GM12874 (cell line): Measurements from ENCODE around the gene PLCD1.

Experiments used
- TF ChIP-seq, protein P1 (sequence below): IDR thresholded peaks from 2 replicates; pipeline ENCODE4 v1.5.1; 2011; ENCODE audit warnings: low read depth, mild to moderate bottlenecking, control low read depth, low read length, moderate library complexity; ENCODE audit not compliant: insufficient read depth

PLCD1 gene

DNA sequence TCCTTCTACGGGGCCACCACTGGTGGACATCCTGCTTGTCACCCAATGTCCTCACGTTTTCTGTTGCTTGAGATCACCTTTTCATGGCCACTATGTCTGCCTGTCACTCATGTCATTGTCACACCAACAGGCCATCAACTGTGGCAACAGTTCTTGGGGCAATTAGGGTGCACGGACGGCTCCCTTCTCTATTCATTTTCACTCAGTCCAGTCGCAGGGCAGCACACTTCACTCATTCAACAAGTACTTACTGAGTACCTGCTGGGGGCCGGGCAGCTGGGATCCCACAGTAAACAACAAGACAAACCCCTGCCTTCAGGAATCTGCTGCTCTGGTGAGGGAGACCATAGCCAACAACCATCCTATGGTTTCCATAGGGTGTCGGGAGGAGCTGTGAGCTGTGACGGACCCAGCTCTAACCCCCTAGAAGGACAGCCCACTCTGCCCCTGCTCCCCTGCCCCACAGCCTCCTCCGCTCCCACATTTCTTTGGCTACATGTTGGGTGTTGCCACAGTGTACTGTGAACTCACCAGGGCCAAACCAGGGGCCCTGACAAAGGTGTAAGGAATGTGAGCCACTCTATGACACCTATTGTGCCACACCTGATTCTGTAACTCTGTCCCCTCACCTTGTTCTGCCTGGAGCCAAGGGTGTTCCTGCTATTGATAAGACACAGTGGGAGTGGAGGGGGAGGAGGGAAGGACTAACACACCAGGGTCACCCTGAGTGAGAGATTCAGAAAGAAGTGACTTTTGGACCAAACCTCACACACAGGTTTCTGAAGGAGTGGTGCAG is 37.0 kb downstream of the PLCD1 start:
- TF ChIP-seq, protein P1, sequence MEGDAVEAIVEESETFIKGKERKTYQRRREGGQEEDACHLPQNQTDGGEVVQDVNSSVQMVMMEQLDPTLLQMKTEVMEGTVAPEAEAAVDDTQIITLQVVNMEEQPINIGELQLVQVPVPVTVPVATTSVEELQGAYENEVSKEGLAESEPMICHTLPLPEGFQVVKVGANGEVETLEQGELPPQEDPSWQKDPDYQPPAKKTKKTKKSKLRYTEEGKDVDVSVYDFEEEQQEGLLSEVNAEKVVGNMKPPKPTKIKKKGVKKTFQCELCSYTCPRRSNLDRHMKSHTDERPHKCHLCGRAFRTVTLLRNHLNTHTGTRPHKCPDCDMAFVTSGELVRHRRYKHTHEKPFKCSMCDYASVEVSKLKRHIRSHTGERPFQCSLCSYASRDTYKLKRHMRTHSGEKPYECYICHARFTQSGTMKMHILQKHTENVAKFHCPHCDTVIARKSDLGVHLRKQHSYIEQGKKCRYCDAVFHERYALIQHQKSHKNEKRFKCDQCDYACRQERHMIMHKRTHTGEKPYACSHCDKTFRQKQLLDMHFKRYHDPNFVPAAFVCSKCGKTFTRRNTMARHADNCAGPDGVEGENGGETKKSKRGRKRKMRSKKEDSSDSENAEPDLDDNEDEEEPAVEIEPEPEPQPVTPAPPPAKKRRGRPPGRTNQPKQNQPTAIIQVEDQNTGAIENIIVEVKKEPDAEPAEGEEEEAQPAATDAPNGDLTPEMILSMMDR: no peak

DNA sequence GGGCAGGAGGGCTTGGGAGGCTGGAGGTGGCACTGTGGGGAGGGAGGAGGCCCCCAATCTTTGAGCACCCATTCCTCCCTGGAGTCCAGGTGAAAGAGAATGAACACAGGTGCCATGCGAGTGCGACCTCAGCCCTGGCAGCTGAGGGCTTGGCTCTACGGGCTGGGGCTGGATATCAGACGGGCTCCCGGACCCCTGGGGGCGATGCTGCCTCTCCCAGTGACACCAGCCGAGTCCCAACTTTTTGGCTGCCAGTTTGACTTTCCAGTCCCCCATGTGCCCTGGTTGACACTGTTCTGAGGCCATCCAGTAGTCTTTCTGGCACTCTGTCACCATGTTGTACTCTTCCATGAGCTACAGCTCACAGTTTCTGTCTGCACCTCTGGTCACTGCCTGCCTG is 37.6 kb downstream of the PLCD1 start:
- TF ChIP-seq, protein P1: no peak

DNA sequence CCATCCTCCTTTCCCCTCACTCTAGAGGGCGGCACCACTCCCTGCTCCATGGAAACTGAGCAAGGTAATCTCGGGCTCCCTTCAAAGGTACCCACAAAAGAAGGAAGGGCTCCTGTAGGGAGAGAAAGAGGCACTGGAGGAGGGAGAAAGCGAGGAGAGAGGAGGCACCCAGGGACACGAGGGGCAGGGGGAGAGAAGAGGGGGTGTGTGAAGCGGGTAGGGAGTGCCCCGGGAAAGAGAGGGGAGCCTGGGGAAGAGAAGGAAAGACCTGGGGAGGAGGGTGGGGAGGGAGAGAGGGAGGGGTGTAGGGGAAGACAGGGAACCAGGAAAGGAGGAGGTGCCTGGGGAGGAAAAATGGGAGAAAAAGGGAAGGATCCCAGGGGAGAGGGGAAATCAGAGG is 38.3 kb downstream of the PLCD1 start:
- TF ChIP-seq, protein P1: no peak

DNA sequence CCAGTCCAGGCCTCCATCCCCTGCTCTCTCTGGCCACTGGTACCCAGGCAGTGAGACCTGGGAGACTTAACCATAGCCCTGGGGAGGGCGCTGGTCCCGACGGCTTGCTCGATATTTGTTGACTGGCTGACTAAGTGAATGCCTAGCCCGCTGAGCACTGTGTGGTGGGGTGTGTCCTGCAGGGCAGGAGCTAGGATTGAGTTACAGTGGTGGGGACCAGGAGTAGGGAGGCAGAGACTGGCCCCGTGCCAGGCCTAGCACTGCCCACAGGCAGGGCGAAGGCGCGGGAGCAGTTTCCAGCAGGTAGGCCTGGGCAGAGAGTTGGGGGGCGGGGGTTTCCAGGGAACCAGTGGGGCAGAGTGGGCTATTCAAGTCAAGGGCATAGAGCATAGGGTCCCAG is 38.9 kb downstream of the PLCD1 start, which contains the start of gene VILL:
VILL (plus strand) TSS at position 260 of the 400 bp plus-strand sequence. CDS start 2,887 bp downstream, outside the sequence.
- TF ChIP-seq, protein P1: no peak

DNA sequence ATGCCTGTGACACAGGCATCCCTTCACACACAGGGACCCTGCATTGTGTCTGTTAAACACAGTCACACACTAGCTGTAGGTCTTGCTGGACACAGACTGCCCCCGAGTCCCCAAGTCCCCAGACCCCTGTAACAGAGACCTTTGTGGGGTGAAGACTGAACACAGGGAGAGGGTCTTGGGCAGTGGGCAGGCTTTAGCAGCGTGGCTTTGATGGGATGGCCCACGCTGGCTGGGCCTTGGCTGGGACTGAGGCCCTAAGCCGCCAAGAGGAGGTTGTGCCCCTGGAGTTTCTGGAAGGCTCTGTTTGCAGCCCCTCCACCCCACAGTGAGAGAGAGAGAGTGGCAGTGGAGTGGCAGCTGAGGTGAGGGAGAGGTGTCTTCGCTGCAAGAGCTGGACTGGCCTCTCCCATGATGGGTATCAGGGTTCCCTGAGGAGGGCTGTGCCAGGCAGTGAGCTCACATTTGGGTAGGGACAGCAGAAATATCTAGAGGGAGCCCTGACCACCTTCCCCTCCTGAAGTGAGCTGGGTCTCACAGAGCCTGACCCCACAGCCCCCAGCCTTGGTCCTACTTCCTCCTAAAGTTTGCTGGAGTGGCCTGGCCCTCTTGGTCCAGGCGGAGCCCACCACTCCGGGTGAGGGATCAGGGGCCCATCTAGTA is 39.5 kb downstream of the PLCD1 start:
- TF ChIP-seq, protein P1: no peak

DNA sequence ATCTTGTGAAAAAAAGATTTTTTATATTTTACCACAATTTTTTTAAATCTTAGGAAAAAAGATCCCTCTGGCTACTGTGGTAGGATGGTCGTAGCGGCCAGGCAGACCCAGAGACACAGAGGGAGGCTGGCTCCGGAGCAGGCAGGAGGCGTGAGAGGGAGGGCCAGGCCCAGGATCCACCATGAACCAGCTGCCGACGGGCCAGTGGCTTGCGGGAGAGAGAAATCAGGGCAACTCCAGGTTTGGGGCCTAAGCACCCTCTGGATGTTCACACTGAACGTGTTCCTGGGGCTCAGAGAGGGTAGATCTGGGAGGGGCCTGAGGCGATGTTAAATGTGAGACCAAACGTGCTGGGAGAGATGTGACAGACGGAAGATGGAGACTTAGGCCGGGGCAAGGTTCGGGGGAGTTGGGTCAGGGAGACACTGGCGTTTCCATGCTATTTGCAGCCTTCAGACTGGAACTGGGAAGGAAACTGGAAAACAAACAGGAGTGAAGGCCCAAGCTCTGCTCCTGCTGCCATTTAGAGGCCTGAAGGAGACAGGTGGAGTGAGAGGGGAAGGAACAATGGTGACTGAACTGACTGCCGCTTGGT is 40.4 kb downstream of the PLCD1 start:
- TF ChIP-seq, protein P1: no peak

DNA sequence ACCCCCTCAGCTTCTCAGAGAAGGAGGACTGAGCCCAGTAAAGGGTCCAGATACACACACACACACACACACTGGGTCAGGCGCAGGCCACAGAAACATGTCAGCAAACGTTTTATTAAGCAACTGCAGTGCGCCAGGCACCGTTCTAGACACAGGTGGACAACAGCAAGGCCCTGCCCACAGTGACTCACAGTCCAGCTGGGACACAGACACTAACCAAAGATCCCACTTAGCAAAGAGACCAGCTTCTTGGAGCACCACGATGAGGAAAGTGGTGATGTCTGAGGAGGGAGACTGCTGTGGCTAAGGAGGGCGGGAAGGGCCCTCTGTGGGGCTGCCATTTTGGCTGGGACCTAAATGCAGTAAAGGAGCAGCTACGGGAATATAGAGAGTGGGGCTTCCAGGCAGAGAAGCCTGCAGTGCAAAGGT is 41.7 kb downstream of the PLCD1 start:
- TF ChIP-seq, protein P1: no peak
